ENCODE results near the gene PHF21B.

DNA sequence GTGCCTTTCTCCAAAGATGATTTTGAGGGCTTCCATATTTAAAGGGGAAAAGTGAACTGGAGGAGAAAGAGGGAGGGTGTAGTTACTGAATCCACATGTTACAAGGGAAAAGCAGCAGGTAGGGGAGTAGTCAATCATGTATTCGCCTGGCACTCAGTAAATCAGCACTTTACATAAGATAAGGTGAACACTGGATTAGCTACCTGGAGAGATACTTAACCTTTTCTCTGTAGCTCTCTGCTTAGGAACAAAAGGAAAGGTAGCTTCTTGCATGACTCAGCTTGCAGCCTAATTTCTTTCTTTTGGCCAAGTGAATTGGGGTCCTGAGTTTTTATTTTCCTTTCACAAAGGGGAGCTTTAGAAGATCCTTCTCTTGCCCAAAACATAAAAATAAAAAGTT, 43.3 kb upstream of the PHF21B start:
- TF ChIP-seq, protein P1, sequence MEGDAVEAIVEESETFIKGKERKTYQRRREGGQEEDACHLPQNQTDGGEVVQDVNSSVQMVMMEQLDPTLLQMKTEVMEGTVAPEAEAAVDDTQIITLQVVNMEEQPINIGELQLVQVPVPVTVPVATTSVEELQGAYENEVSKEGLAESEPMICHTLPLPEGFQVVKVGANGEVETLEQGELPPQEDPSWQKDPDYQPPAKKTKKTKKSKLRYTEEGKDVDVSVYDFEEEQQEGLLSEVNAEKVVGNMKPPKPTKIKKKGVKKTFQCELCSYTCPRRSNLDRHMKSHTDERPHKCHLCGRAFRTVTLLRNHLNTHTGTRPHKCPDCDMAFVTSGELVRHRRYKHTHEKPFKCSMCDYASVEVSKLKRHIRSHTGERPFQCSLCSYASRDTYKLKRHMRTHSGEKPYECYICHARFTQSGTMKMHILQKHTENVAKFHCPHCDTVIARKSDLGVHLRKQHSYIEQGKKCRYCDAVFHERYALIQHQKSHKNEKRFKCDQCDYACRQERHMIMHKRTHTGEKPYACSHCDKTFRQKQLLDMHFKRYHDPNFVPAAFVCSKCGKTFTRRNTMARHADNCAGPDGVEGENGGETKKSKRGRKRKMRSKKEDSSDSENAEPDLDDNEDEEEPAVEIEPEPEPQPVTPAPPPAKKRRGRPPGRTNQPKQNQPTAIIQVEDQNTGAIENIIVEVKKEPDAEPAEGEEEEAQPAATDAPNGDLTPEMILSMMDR (IDR thresholded peaks at IDR 0.05), result no peak
- no peak for TF ChIP-seq EZH2phosphoT487 (IDR thresholded peaks at IDR 0.05)

All from neural progenitor cell (in vitro differentiated cells).